ENCODE results near the gene PPP1R13B. TPM values are rescaled to one million over a fixed set of nuclear protein-coding genes. Genes with fewer than 3 reads are reported as not detected.
"Not testable (repeated sequence)": the region's sequence is repeated elsewhere in the genome, so short reads cannot be mapped to it uniquely, and the experiment has no call there.

PPP1R13B gene
- total RNA-seq, 4 donors from 2014 or later = 10.4 to 24.6 (median 11.8) TPM

DNA sequence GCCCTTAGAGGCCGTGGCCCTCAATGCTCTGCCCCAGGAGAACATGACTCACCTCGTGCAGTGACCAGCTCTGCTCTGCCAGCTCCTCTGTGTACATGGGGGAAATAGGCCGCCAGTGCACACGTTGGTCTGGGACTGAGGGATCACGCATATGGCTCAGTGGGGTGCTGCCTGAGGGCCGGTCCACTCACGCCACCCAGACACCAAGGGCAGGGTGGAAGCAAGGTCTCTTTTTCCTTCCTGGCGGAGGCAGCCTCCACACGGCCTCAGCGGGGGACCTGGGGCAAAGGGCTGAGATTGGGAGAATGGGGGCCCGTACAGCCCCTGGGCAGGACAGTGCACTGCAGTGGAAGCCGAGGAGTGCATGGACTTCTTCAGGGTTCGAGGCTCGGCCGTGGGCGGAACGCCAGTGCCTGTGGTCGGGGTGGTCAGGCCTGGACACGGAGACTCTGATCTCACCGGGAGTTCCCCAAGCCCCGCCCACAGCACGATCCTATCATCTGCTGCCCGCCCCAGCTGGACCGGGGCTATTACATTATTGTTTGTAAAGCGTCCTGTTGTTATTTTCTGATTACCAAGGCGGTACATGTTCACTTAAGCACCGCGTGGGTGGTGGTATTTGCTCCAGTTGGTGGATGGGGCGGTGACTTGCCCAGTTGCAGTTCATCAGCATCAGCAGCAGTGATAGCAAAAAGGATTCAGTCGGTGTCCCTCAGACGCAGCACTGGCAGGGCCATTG is 42.1 kb upstream of the PPP1R13B start:
- DNase-seq = no peak

DNA sequence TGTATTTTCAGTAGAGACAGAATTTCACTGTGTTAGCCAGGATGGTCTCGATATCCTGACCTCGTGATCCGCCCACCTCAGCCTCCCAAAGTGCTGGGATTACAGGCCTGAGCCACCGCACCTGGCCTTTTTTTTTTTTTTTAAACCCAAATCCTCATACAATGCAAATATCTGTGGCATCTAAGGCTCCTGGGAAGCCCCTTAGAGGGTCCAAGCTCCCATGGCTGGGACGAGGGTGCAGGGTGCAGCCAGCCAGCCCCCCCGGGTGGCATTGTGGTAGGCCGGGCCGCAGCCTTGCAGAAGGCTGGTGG is 41.6 kb upstream of the PPP1R13B start:
- H3K4me3 ChIP-seq; H3K4me1 ChIP-seq; H3K27ac ChIP-seq; in situ Hi-C loops (cut with MboI; ENCODE audit: low sequenced_read_pairs in 4 of 4); DNase-seq; H3K36me3 ChIP-seq; ATAC-seq; H3K27me3 ChIP-seq; intact Hi-C loops (cut with DNase I; ENCODE audit: low total_unique reads); H3K9me3 ChIP-seq: not testable (repeated sequence)

More for the DNA sequence above, 42.1 kb upstream of the PPP1R13B start:
- no peaks in the 10 kb centered on the region for H3K9me3 ChIP-seq
- no peak for ATAC-seq
- H3K4me1 ChIP-seq = peaks cover 0 to 3% of the 10 kb centered on the region in 2 donors
- no peaks in the 10 kb centered on the region for H3K27me3 ChIP-seq
- H3K4me3 ChIP-seq = no peak overlapping the region
- in situ Hi-C loops (cut with MboI; ENCODE audit: low sequenced_read_pairs in 4 of 4) (no loop called here), intact Hi-C loops (cut with DNase I; ENCODE audit: low total_unique reads) (no loop called here)
- TF ChIP-seq, protein P1, sequence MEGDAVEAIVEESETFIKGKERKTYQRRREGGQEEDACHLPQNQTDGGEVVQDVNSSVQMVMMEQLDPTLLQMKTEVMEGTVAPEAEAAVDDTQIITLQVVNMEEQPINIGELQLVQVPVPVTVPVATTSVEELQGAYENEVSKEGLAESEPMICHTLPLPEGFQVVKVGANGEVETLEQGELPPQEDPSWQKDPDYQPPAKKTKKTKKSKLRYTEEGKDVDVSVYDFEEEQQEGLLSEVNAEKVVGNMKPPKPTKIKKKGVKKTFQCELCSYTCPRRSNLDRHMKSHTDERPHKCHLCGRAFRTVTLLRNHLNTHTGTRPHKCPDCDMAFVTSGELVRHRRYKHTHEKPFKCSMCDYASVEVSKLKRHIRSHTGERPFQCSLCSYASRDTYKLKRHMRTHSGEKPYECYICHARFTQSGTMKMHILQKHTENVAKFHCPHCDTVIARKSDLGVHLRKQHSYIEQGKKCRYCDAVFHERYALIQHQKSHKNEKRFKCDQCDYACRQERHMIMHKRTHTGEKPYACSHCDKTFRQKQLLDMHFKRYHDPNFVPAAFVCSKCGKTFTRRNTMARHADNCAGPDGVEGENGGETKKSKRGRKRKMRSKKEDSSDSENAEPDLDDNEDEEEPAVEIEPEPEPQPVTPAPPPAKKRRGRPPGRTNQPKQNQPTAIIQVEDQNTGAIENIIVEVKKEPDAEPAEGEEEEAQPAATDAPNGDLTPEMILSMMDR (IDR thresholded peaks at IDR 0.05 in 4 of 5, conservative IDR thresholded peaks at IDR 0.05 in 1 of 5) = no peak
- TF ChIP-seq POLR2A (IDR thresholded peaks at IDR 0.05) = no peak
- H3K36me3 ChIP-seq = no peaks in the 10 kb centered on the region
- H3K27ac ChIP-seq = no peak overlapping the region

DNA sequence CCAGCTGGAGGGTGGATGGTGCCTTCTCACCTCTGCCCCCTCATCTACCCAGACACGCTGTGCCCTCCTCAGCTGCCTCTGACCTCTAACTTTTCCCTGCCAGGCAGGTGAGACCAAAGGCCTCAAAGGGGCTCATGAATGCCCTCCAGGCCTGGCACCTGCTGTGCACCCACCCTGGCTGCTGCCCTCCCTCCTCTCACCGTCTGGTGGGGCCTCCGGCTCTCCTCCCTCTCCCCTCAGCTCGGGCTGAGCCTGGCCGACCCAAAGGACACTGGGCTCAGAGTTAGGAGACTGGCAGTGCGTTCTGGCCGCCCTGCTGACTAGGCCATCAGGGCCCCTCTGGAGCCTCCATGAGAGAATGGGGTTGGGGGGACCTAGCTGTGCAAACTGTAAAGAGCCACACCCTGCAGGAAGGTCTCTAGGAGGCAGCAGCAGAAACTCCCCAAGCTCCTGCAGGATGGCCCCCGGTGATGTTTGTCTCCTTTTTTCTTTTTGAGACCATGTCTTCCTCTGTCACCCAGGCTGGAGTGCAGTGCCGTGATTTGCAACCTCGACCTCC is 40.3 kb upstream of the PPP1R13B start:
- in situ Hi-C loops (cut with MboI; ENCODE audit: low sequenced_read_pairs in 4 of 4) = no loop called here
- intact Hi-C loops (cut with DNase I; ENCODE audit: low total_unique reads) = no loop called here
- Histone ChIP-seq H3K4me1 (peaks cover 0 to 3% of the 10 kb centered on the region in 2 donors), H3K36me3 (no peaks in the 10 kb centered on the region), H3K27me3 (no peaks in the 10 kb centered on the region), H3K9me3 (no peaks in the 10 kb centered on the region), H3K4me3 (no peak overlapping the region), H3K27ac (no peak overlapping the region)
- TF ChIP-seq, protein P1 (IDR thresholded peaks at IDR 0.05 in 4 of 5, conservative IDR thresholded peaks at IDR 0.05 in 1 of 5) = no peak
- TF ChIP-seq POLR2A (IDR thresholded peaks at IDR 0.05) = no peak
- no peak for ATAC-seq
- DNase-seq = no peak

DNA sequence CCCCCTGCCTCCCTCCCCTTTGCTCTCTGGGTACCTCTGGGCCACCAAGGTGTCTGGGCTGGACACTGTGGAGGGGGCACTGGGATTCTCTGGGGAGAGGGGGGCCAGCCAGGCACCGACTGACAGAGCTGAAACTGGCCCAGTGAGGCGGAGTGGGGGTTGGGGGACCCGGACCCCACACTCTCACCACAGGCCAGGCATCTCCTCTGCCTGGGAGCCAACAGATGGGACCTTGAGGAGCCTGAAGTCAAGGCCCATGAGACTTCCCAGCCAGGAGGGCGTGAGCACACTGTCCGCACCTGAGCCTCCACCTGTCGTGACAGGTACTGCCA is 39.8 kb upstream of the PPP1R13B start:
- Histone ChIP-seq H3K9me3 (no peaks in the 10 kb centered on the region), H3K4me1 (peaks cover 0 to 3% of the 10 kb centered on the region in 2 donors), H3K27me3 (no peaks in the 10 kb centered on the region), H3K27ac (no peak overlapping the region), H3K36me3 (no peaks in the 10 kb centered on the region), H3K4me3 (no peak overlapping the region)
- no peak for ATAC-seq
- TF ChIP-seq POLR2A (IDR thresholded peaks at IDR 0.05) = no peak
- DNase-seq = no peak
- in situ Hi-C loops (cut with MboI; ENCODE audit: low sequenced_read_pairs in 4 of 4) (no loop called here), intact Hi-C loops (cut with DNase I; ENCODE audit: low total_unique reads) (no loop called here)

DNA sequence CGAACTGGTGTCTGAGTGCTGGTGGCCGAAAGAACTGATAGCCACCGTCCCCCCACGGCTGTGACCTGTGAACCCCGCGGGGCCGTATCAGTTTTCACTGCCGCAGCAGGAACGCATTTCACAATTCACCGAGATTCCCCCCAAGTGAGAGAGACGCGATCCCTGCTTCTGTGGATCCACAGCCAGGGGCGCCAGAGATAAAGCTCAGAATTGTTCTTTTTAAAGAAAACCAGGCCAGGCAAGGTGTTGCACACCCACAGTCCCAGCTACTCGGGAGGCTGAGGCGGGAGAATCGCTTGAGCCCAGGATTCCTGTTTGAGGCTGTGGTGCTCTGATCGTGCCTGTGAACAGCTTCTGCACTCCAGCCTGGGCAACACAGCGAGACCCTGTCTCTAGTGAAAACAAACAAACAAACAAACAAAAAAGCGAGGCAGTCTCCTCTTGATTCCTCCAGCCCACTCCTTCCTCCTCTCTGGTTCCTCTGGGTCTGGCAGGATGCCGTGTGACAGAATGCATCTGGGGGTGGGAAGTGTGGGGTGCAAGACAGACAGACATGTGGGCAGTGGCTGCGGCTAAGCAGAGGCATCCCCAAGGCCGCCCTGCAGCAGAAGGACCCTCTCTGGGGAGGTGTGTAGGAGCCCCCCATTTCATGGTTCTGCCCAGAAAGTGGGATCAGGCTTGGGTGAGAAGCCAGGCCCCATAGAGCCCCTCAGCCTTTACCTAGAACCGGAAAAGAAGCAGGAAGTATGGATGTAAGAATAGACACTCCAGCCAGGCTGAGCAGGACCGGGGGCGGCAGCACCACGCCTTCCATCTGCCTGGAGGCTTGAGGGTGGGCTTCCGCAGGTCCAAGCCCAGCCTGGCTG is 39.2 kb upstream of the PPP1R13B start:
- TF ChIP-seq, protein P1 (IDR thresholded peaks at IDR 0.05 in 4 of 5, conservative IDR thresholded peaks at IDR 0.05 in 1 of 5) = no peak
- no peak for TF ChIP-seq POLR2A (IDR thresholded peaks at IDR 0.05)
- no peak overlapping the region for H3K27ac ChIP-seq
- no peak for DNase-seq
- H3K36me3 ChIP-seq = no peaks in the 10 kb centered on the region
- in situ Hi-C loops (cut with MboI; ENCODE audit: low sequenced_read_pairs in 4 of 4) (no loop called here), intact Hi-C loops (cut with DNase I; ENCODE audit: low total_unique reads) (no loop called here)
- H3K9me3 ChIP-seq = no peaks in the 10 kb centered on the region
- ATAC-seq = no peak
- H3K4me1 ChIP-seq = peaks cover 4 to 9% of the 10 kb centered on the region in 2 donors
- no peak overlapping the region for H3K4me3 ChIP-seq
- no peaks in the 10 kb centered on the region for H3K27me3 ChIP-seq
